ENCODE data around the gene DUSP10.

DNA sequence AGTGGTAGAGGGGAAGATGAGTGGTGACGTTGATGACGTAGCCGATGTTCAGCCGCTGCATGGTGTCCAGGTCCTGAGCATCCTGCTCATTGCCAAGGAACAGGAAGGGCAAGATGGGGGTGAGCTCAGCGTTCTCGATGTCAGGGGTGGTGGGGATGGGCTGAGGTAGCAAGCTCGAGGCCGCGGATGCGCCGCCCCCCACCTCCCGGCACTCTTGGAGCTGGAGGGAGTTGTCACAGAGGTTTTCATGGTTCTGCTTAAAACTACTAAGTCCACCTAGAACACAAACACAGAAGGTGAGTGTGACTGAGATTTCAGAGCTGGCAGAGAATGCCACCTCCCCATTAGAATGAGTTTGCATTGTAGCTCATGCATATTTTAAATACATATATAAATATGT, 35.7 kb downstream of the DUSP10 start:
- TF ChIP-seq EZH2phosphoT487 (IDR thresholded peaks at IDR 0.05; ENCODE audit: borderline replicate concordance, low read depth, low read length) = no peak
- TF ChIP-seq, protein P1, sequence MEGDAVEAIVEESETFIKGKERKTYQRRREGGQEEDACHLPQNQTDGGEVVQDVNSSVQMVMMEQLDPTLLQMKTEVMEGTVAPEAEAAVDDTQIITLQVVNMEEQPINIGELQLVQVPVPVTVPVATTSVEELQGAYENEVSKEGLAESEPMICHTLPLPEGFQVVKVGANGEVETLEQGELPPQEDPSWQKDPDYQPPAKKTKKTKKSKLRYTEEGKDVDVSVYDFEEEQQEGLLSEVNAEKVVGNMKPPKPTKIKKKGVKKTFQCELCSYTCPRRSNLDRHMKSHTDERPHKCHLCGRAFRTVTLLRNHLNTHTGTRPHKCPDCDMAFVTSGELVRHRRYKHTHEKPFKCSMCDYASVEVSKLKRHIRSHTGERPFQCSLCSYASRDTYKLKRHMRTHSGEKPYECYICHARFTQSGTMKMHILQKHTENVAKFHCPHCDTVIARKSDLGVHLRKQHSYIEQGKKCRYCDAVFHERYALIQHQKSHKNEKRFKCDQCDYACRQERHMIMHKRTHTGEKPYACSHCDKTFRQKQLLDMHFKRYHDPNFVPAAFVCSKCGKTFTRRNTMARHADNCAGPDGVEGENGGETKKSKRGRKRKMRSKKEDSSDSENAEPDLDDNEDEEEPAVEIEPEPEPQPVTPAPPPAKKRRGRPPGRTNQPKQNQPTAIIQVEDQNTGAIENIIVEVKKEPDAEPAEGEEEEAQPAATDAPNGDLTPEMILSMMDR (conservative IDR thresholded peaks at IDR 0.05; ENCODE audit: low read length) = no peak

Measured in OCI-LY7 (cell line).